ENCODE data around the gene SOX18. TPM values are rescaled to one million over a fixed set of nuclear protein-coding genes. Genes with fewer than 3 reads are reported as not detected.
A peak's percentile ranks its signal among the peaks of the same experiment; 100 is the strongest.

Gene SOX18
- total and polyA plus RNA-seq, 2 of the 13 experiments (the other 11 are each of a cell fraction or from before 2014, with no cell fraction given) = 1.6 to 1.9 TPM

DNA sequence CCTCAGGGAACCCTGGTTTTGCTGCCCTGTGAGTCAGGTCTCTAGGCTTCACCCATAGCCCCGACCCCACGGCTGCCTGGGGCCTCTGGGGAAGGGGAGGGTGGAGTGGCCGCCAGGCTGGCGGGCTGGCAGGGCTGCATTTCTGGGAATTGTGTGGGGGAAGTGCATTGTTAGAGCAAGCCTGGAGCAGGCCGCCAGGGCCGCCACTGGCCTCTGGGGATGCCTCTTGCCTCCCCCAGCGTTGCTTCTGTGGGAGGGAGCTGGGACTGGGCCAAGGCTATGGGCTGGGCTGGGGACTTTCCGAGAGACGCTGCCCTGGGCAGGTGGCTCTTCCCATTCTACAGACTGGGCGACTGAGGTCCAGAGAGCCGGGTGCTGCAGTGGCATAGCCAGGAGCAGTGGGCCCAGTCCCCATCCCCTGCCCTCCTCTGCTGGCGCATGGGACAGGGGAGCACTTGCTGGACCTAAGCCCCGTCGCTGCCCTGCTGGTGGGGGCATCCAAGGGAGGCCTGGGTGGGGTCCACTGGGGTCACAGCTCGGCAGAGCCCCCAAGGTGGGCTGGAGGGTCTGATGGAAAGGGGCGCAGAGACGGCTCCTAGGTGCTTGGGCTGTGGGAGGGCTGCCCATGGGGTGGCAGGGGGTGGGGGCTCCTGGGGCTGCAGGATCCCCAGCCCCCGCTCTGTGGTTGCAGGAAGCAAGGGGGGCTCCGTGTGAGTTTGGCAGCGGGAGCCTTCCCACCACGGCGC is 6.6 kb upstream of the SOX18 start:
- Histone ChIP-seq H3K4me1 (ENCODE audit: insufficient read depth, low read length) (peaks cover 85% of the 10 kb centered on the region), H2AFZ (ENCODE audit: low read length) (no peak overlapping the region), H4K20me1 (ENCODE audit: insufficient read depth, low read length) (no peaks in the 10 kb centered on the region), H3K79me2 (ENCODE audit: insufficient read depth, low read length) (no peaks in the 10 kb centered on the region), H3K27ac (ENCODE audit: extremely low read length, insufficient read depth, low read length) (peak overlapping the region; percentile 77), H3K4me2 (ENCODE audit: low read depth, low read length) (peak overlapping the region; percentile 87), H3K36me3 (replicated peaks in 1 of 2; ENCODE audit: control insufficient read depth in 1 of 2, insufficient read depth in 2 of 2, low read length in 2 of 2) (no peaks in the 10 kb centered on the region), H3K9me3 (ENCODE audit: low read length) (no peaks in the 10 kb centered on the region), H3K9ac (ENCODE audit: insufficient read depth, low read depth, low read length) (peak overlapping the region; percentile 72), H3K4me3 (replicated peaks in 1 of 3; ENCODE audit: insufficient read depth in 1 of 3, low read depth in 2 of 3, low read length in 3 of 3) (peak overlapping the region; percentile 40 to 69 (median 42)), H3K27me3 (ENCODE audit: control insufficient read depth in 1 of 2, insufficient read depth in 2 of 2, low read length in 2 of 2) (no peaks in the 10 kb centered on the region)
- ChIA-PET POLR2A (interaction anchor here (1.1 to 9.4 kb wide), 5 partner anchors 10 to 429 kb away, joined by 3 to 252 read pairs (median 6); partner anchors contain the start of genes C20orf204, GMEB2 and UCKL1), CTCF (ENCODE audit: low intra/inter-chr PET ratio, low total read pairs) (interaction anchor here (3.7 kb wide), 1 partner anchor 76 kb away, joined by 33 read pairs; the partner anchor contains the start of genes PRPF6 and SAMD10)
- ATAC-seq (peak; percentile 11), FAIRE-seq (no peak), DNase-seq (ENCODE audit: low spot score) (peak; percentile 90)
- BruUV-seq (replicated peaks) = no TSS peak
- WGBS (ENCODE audit: low lambda C conversion rate) = 9% methylated on average over 15 of the region's 22 CpGs
- intact Hi-C loops (cut with micrococcal nuclease; ENCODE audit: unreplicated experiment) = loop anchor here (2.0 kb wide), 2 partner anchors 13 to 19 kb away; partner anchors contain the start of gene C20orf204
- in situ Hi-C loops (cut with HindIII; ENCODE audit: extremely low pct_ligation_motif_present, low pct_unique_long_range_greater_than_20kb) = loop anchor here (5.0 kb wide), 1 partner anchor 79 kb away; the partner anchor contains the start of gene SAMD10
- TF ChIP-seq ZNF784 (CRISPR knock-in tag; IDR thresholded peaks at IDR 0.05; ENCODE audit: borderline replicate concordance) (no peak), TEAD2 (CRISPR knock-in tag; IDR thresholded peaks at IDR 0.05) (no peak), ZNF678 (CRISPR knock-in tag; IDR thresholded peaks at IDR 0.05) (no peak; the same call in 1 of the 2 replicates), KDM4B (CRISPR knock-in tag; IDR thresholded peaks at IDR 0.05) (peak; percentile 55; the same call in 1 of the 2 replicates), ZSCAN30 (CRISPR knock-in tag; IDR thresholded peaks at IDR 0.05) (peak; percentile 47; the same call in 1 of the 2 replicates), ZNF281 (CRISPR knock-in tag; IDR thresholded peaks at IDR 0.05; ENCODE audit: borderline replicate concordance) (peak; percentile 97), KMT2B (CRISPR knock-in tag; IDR thresholded peaks at IDR 0.05) (peak; percentile 32; the same call in 1 of the 2 replicates), JARID2 (CRISPR knock-in tag; IDR thresholded peaks at IDR 0.05; ENCODE audit: insufficient replicate concordance) (peak; percentile 49), HNRNPL (IDR thresholded peaks at IDR 0.05; ENCODE audit: low read depth, low read length) (peak; percentile 81), ZBTB7B (CRISPR knock-in tag; IDR thresholded peaks at IDR 0.05) (peak; percentile 88), ZIK1 (CRISPR knock-in tag; IDR thresholded peaks at IDR 0.05; ENCODE audit: borderline replicate concordance, low read depth) (no peak), ZNF576 (CRISPR knock-in tag; IDR thresholded peaks at IDR 0.05) (no peak)
- TF ChIP-seq, protein P1, sequence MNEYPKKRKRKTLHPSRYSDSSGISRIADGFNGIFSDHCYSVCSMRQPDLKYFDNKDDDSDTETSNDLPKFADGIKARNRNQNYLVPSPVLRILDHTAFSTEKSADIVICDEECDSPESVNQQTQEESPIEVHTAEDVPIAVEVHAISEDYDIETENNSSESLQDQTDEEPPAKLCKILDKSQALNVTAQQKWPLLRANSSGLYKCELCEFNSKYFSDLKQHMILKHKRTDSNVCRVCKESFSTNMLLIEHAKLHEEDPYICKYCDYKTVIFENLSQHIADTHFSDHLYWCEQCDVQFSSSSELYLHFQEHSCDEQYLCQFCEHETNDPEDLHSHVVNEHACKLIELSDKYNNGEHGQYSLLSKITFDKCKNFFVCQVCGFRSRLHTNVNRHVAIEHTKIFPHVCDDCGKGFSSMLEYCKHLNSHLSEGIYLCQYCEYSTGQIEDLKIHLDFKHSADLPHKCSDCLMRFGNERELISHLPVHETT (CRISPR knock-in tag; conservative IDR thresholded peaks at IDR 0.05) = no peak
- TF ChIP-seq, protein P2, sequence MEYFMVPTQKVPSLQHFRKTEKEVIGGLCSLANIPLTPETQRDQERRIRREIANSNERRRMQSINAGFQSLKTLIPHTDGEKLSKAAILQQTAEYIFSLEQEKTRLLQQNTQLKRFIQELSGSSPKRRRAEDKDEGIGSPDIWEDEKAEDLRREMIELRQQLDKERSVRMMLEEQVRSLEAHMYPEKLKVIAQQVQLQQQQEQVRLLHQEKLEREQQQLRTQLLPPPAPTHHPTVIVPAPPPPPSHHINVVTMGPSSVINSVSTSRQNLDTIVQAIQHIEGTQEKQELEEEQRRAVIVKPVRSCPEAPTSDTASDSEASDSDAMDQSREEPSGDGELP (IDR thresholded peaks at IDR 0.05; ENCODE audit: borderline replicate concordance, low read depth) = peak; percentile 57; the same call in 1 of the 2 replicates
- TF ChIP-seq, protein P3, sequence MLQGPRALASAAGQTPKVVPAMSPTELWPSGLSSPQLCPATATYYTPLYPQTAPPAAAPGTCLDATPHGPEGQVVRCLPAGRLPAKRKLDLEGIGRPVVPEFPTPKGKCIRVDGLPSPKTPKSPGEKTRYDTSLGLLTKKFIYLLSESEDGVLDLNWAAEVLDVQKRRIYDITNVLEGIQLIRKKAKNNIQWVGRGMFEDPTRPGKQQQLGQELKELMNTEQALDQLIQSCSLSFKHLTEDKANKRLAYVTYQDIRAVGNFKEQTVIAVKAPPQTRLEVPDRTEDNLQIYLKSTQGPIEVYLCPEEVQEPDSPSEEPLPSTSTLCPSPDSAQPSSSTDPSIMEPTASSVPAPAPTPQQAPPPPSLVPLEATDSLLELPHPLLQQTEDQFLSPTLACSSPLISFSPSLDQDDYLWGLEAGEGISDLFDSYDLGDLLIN (CRISPR knock-in tag; IDR thresholded peaks at IDR 0.05; ENCODE audit: borderline replicate concordance) = no peak

All from HepG2 (cell line).